ENCODE results near the gene GPR84. TPM values are rescaled to one million over a fixed set of nuclear protein-coding genes. Genes with fewer than 3 reads are reported as not detected.

GPR84 gene
- total and polyA plus RNA-seq, 2 of the 13 experiments (the other 11 are each of a cell fraction or from before 2014, with no cell fraction given): not detected

DNA sequence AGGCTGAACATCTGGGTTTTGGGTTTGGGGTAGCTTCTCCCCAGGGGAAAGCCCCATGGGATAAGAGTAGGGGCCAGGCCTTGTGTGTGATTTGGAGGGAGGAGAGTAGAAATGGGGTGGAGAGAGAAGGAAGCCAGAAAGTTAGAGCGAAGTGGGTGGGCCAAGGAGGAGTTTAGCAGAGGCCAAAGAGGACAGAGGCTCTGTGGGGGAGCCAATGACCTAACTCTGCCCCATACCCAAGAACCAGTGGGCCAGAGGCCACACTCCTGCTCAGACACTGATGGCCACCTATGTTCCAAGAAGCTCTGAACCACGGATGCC is 10.9 kb upstream of the GPR84 start:
- peaks cover 27% of the 10 kb centered on the region for H3K4me1 ChIP-seq (ENCODE audit: insufficient read depth, low read length)
- H3K9me3 ChIP-seq (ENCODE audit: low read length): no peaks in the 10 kb centered on the region
- TF ChIP-seq NR2F2 (IDR thresholded peaks at IDR 0.05; ENCODE audit: borderline replicate concordance, low read depth): no peak
- no peak for TF ChIP-seq RAD51 (IDR thresholded peaks at IDR 0.05; ENCODE audit: borderline replicate concordance)
- no peak for TF ChIP-seq DDIT3 (CRISPR knock-in tag; IDR thresholded peaks at IDR 0.05)
- no peak for TF ChIP-seq CREB3 (CRISPR knock-in tag; IDR thresholded peaks at IDR 0.05)
- TF ChIP-seq REPIN1 (CRISPR knock-in tag; IDR thresholded peaks at IDR 0.05; ENCODE audit: borderline replicate concordance, low read depth): no peak
- no peak for TF ChIP-seq TOPORS (CRISPR knock-in tag; IDR thresholded peaks at IDR 0.05)
- no peak for TF ChIP-seq ZBTB7B (CRISPR knock-in tag; IDR thresholded peaks at IDR 0.05)
- no peak for TF ChIP-seq HHEX (CRISPR knock-in tag; IDR thresholded peaks at IDR 0.05)
- TF ChIP-seq MIER2 (CRISPR knock-in tag; IDR thresholded peaks at IDR 0.05): no peak
- no peak for TF ChIP-seq PAX8 (CRISPR knock-in tag; IDR thresholded peaks at IDR 0.05; ENCODE audit: borderline replicate concordance)
- no peak for TF ChIP-seq FOXP4 (CRISPR knock-in tag; IDR thresholded peaks at IDR 0.05)
- no peak for TF ChIP-seq RBFOX2 (IDR thresholded peaks at IDR 0.05; ENCODE audit: low read depth, low read length)
- TF ChIP-seq ZNF841 (CRISPR knock-in tag; IDR thresholded peaks at IDR 0.05; ENCODE audit: borderline replicate concordance): no peak
- no peak for TF ChIP-seq POLR2A (IDR thresholded peaks at IDR 0.05; ENCODE audit: insufficient read depth in 1 of 2, low read depth in 2 of 2, low read length in 2 of 2)
- no peaks in the 10 kb centered on the region for H4K20me1 ChIP-seq (ENCODE audit: insufficient read depth, low read length)
- CTCF ChIA-PET (ENCODE audit: low intra/inter-chr PET ratio, low total read pairs): no interaction called here
- no TSS peak for BruUV-seq (replicated peaks)
- H3K27me3 ChIP-seq (ENCODE audit: control insufficient read depth in 1 of 2, insufficient read depth in 2 of 2, low read length in 2 of 2): peaks cover 0 to 14% of the 10 kb centered on the region in 2 experiments; a peak in 1 of 5 replicates
- in situ Hi-C loops (cut with HindIII; ENCODE audit: extremely low pct_ligation_motif_present, low pct_unique_long_range_greater_than_20kb) (loop anchor here (10.0 kb wide), 1 partner anchor 380 kb away; no protein-coding TSS in a partner anchor), intact Hi-C loops (cut with micrococcal nuclease; ENCODE audit: unreplicated experiment) (no loop called here)
- POLR2A ChIA-PET: no interaction called here
- 21% methylated on average over 2 of the region's 2 CpGs for WGBS (ENCODE audit: low lambda C conversion rate)
- no peak overlapping the region for H3K27ac ChIP-seq (ENCODE audit: extremely low read length, insufficient read depth, low read length)
- no peak for ATAC-seq
- H3K36me3 ChIP-seq (replicated peaks in 1 of 2; ENCODE audit: control insufficient read depth in 1 of 2, insufficient read depth in 2 of 2, low read length in 2 of 2): no peaks in the 10 kb centered on the region
- H3K4me2 ChIP-seq (ENCODE audit: low read depth, low read length): no peak overlapping the region
- no peak for FAIRE-seq
- H3K79me2 ChIP-seq (ENCODE audit: insufficient read depth, low read length): no peaks in the 10 kb centered on the region
- no peak overlapping the region for H3K9ac ChIP-seq (ENCODE audit: insufficient read depth, low read depth, low read length)
- no peak overlapping the region for H3K4me3 ChIP-seq (replicated peaks in 1 of 3; ENCODE audit: insufficient read depth in 1 of 3, low read depth in 2 of 3, low read length in 3 of 3)
- DNase-seq (ENCODE audit: low spot score): no peak
- no peak overlapping the region for H2AFZ ChIP-seq (ENCODE audit: low read length)
